GM18499 (cell line): ENCODE data around the gene ASB3.
"Not testable (repeated sequence)": the region's sequence is repeated elsewhere in the genome, so short reads cannot be mapped to it uniquely, and the experiment has no call there.

Source experiments
- ATAC-seq: cut with Tn5 transposase; IDR thresholded peaks from one replicate; pipeline ENCODE4 v1.9.1; 2021; ENCODE audit warnings: moderate number of reproducible peaks; ENCODE audit not compliant: insufficient read depth, unreplicated experiment

Gene ASB3, protein sequence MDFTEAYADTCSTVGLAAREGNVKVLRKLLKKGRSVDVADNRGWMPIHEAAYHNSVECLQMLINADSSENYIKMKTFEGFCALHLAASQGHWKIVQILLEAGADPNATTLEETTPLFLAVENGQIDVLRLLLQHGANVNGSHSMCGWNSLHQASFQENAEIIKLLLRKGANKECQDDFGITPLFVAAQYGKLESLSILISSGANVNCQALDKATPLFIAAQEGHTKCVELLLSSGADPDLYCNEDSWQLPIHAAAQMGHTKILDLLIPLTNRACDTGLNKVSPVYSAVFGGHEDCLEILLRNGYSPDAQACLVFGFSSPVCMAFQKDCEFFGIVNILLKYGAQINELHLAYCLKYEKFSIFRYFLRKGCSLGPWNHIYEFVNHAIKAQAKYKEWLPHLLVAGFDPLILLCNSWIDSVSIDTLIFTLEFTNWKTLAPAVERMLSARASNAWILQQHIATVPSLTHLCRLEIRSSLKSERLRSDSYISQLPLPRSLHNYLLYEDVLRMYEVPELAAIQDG

GRCh38 chr2:53786705-53787613 lies at the start of gene ASB3, which contains the start of gene ERLEC1:
TSS of gene ASB3 (minus strand) at chr2:53786953. CDS start at chr2:53765572, 21,381 bp downstream.
TSS of gene ERLEC1 (plus strand) at chr2:53787044. CDS start at chr2:53787211, 167 bp downstream.
- peak; percentile 88 for ATAC-seq

DNA sequence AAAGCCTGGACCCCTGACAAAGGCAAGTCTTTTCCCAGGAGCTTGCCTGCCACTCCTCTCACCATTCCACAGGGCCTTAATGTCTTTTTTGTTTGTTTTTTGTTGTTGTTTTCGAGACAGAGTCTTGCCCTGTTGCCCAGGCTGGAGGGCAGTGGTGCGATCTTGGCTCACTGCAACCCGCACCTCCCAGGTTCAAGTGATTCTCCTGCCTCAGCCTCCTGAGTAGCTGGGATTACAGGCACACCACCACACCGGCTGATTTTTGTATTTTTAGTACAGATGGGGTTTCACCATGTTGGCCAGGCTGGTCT lies 43.2 kb upstream of the ASB3 start:
- not testable (repeated sequence) for ATAC-seq

DNA sequence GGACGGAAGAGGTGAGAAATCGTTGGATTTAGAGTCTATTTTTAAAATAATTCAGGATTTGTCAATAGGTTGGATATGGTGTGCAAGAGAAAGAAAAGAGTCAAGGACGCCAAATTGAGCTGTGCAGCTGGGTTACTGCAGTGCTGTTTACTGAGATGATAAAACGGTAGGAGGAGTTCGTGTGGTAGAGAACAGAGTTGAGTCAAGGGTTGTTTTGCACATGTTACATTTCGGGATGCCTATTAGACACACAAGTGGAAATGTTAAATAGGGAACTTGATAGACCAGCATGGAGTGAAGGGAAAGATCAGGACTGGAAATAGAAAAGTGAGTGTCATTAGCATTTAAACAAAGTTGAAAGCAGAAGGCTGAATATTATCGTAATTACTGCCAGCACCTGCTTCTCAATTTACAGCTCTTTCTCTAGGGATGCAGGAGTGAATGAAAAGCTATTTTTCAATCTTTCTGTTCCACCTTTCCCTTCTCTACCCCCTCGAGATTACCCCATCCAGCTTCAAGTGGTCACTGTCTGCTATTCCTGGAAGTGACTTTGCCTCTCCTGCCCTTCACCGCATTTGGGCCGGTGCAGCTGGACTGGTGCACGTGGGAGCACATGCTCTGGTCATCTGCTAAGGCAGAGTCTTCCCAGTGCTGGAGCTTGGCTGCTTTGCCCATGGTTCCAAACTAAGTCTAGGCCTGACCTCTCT lies 42.7 kb upstream of the ASB3 start:
- no peak for ATAC-seq

DNA sequence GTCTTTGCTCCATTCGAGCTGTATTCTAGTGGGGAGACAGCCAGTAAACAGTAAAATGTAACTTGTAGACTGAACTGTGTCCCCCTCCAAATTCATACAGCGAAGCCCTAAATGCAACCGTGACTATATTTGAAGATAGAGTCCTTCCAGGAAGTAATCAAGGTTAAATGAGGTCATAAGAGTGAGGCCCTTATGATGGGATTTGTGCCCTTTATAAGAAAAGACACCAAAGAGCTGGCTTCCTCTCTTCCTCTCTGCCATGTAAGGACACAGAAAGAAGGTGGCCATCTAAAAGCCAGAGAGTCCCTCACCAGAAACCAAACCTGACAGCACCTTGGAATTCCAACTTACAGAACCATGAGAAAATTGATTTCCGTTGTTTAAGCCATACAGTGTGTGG lies 41.6 kb upstream of the ASB3 start:
- no peak for ATAC-seq

DNA sequence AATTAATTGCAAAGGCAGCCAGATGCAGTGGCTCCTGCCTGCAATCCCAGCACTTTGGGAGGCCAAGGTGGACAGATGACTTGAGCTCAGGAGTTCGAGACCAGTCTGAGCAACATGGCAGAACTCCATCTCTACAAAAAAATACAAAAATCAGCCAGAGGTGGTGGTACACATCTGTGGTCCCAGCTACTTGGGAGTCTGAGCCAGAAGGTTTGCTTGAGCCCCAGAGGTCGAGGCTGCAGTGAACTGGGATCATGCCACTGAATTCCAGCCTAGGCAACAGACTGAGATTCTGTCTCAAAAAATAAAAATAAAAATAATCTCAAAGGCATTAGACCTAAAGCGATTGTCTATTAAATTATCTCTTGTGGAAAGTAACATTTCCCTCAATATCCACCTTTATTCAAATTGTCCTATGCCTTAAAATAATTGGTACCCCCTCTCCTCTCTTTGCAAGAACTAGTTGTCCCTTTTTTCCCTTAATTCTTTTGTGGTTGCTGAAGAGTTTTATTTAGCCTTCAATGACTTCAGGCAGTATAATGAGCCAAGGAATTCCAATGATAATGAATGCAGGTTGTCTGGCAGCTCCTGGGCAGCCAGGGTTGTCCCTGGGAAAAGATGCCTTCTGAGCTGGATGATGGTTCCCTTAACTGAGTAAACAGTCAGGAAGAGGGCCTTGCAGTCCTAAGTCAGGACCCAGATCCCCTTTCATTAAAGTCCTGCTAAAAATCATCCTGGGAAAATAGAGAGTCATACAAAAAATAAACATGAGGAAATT lies 40.8 kb upstream of the ASB3 start:
- ATAC-seq = no peak

DNA sequence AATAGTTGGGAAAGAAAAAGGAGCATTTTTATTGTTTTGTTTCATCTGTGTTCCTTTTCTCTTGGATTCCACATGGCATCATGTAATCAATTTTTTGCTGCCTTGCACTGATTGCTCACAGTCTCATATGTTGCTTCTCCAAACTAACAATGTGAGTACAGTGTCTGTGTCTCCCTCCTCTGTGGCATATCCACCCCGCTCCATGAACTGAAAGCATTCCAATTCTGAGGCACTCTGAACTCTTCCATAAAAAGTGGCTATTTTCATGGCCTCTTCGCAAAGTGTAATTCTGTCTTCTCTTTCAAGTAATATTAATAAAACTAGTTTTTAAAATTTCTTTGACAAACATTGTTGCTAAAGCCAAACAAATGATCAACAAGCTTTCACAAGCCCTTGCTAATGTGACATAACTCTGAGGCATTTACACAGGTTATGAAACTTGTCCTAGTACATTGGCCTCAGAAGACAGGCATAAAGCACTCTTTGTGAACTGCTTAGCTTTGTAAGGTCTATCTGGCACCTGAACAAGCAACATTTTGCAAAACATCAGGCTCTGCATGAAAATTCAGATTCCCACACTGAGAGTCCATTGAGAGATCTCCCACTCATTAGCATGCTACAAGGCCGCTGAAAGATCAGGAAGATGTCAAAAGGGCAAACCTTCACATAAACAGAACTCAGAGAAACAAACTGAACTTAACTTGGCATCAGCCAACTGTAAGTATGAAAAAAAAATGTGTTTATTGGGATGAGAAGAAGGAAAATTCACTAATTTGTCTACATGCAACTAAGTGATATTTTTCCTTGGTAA lies 40.0 kb upstream of the ASB3 start:
- ATAC-seq = no peak

DNA sequence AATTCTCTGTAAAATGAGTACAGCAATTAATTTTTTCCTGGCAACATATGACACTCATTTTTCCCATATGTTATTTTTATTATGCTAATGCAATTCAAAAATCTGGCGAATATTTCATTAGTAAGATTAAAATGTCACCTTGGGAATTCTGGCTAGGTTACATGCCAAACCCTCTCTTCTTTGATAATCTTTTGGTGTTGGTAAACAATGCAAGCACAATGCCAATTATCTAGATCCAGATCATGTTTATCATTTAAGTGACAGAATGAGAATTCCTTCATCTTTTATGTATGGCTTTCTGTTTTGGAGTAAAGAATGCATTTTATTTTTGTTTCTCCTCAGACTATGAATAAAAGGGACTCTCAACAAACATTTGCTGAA lies 39.3 kb upstream of the ASB3 start:
- no peak for ATAC-seq

- not testable (repeated sequence) for ATAC-seq
Measured at GRCh38 chr2:53823639-53824038, 36.9 kb upstream of the ASB3 start.

- no peak for ATAC-seq
Measured at GRCh38 chr2:53821810-53822209, 35.1 kb upstream of the ASB3 start.

DNA sequence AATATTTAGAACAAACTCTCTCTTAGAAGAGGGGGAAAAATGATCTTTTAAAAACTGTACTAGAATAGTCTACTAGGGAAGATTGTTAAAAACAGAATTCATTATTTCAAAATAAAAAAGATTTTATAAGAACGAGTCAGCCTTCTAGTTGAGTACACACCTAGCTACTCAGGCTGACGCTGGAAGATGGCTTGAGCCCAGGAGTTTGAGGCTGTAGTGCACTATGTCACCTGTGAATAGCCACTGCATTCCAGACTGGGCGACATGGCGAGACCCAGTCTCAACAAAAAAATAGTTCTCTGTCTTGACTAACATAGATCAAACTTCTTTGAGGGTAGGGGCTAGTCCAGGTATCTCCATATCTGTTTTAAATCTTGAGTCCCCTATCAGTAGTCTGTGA lies 34.0 kb upstream of the ASB3 start:
- no peak for ATAC-seq

- ATAC-seq = no peak
Measured at GRCh38 chr2:53820048-53820447, 33.3 kb upstream of the ASB3 start.

DNA sequence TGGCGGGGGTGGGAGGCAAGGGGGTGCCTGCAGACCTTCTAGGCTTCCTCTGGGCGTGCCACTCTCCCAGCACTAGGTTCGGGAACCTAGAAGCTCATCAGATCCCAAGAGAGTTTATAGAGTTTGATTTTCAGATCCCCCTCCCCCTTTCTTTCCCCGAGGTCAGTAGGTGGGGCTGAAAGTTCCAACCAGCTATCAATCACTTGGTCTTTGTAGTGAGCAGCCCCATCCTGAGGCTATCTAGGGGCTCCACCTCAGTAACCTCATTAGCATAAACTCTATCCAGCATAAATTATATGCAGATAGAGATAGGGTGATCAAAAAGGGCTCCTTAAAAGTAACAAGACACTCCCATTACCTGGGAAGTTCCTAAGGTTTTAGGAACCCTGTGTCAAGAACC lies 32.9 kb upstream of the ASB3 start:
- no peak for ATAC-seq

- no peak for ATAC-seq
Measured at GRCh38 chr2:53818854-53819435, 32.2 kb upstream of the ASB3 start.

- ATAC-seq = no peak
Measured at GRCh38 chr2:53813151-53813550, 26.4 kb upstream of the ASB3 start.

- no peak for ATAC-seq
Measured at GRCh38 chr2:53811601-53812000, 24.8 kb upstream of the ASB3 start.

DNA sequence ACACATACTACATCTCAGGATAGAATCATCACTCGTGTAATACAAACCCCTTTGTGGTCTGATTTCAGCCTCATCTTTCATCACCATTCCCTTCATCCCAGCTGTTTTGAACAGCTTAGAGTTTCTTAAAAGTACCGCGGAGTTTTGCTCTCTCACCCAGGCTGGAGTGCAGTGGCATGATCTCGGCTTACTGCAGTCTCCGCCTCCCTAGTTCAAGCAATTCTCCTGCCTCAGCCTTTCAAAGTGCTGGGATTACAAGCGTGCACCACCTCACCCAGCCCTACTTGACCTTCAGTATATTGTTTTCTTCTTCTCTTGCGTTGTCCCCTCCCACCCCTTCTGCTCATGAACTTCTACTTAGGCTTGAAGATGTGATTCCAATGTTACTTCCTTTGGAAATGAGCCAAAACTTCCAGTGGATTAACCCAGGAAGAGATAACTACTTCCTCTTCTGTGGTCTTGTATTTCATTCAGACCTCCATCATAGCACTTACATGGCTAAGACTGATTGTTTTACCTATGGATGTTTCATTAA lies 15.9 kb upstream of the ASB3 start:
- no peak for ATAC-seq

- ATAC-seq = no peak
Measured at GRCh38 chr2:53801547-53801946, 14.8 kb upstream of the ASB3 start.

- ATAC-seq = no peak
Measured at GRCh38 chr2:53793821-53794220, 7.1 kb upstream of the ASB3 start.
